Erythroblast (primary cell): Measurements from ENCODE around the gene CIDEB.

ENCODE experiments used
- GATA1 ChIP-seq: IDR thresholded peaks from 2 replicates; pipeline ENCODE4 v1.6.1; 2011; ENCODE audit warnings: low read depth, mild to moderate bottlenecking, control low read depth, low read length, moderate library complexity
- POLR2A ChIP-seq: IDR thresholded peaks from 2 replicates; pipeline ENCODE4 v1.6.1; 2011; ENCODE audit warnings: mild to moderate bottlenecking, low read length

DNA sequence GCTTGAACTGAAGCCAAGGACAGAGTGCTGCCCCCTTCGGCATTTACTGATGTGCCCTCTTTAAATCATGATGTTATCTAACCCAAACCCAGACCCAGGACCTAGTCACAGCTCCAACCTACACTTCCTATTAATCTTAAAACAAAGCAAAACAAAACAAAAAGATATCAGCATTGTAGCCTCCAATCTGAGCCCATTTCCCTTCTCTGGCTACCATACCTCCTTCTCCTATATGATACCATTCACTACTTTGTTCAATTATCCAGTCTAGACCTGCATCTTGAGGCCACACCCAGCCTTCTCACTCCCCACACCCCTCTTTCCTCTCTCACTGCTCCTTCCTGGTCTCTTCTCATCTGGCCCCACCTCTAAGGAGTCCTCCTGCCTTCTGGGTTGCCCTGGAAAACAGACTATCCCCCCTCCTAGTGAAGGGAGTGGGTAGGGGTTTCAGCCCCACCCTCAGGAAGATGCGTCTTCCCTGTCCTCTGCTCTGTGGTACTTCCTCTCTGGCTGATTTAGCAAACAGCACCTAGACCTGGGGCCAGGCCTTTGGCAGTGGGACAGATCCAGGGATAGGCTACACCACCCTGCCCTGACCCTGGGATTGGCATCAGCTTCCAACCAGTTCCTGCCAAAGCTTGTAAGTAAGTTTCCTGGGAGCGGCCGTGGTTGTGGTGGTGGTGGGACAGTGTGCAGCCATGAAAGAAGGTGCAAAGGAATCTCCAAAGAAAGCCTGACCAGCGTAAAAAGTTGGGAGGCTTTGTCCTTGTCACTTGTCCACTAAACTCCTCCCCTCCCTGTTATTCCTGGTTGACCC, 6.8 kb upstream of the CIDEB start:
- no peak for TF ChIP-seq POLR2A
- no peak for TF ChIP-seq GATA1
